A549 (cell line): ENCODE measurements around the gene PCSK6.

Experiments used
- CEBPB ChIP-seq, 2 experiments: fragments of >200 bp in 1 of 2; sonication (Bioruptor Twin) in 1 of 2; formaldehyde crosslinking in 1 of 2; IDR thresholded peaks; 2 replicates each; pipeline ENCODE4 v1.6.1; 2012 to 2016
- CHD4 ChIP-seq: fragments of 200-600 bp; sonication (generic); IDR thresholded peaks from 2 replicates; pipeline ENCODE4 v1.6.1; 2016; ENCODE audit warnings: antibody characterized with exemption, mild to moderate bottlenecking, borderline replicate concordance
- CTCF ChIP-seq: fragments of >200 bp; sonication (Bioruptor Twin); formaldehyde crosslinking; IDR thresholded peaks from 3 replicates; pipeline ENCODE4 v1.5.1; 2016
- FOSL2 ChIP-seq, 2 experiments: fragments of 450-650 bp in 1 of 2; fragments of >200 bp in 1 of 2; sonication (Bioruptor Twin) in 1 of 2; formaldehyde crosslinking; IDR thresholded peaks; 2 replicates each; pipeline versions ENCODE4 v1.5.0 to v1.6.1; 2016 to 2020; ENCODE audit warnings: mild to moderate bottlenecking in 1 of 2, moderate library complexity in 1 of 2
- KDM1A ChIP-seq: fragments of 200-600 bp; sonication (generic); IDR thresholded peaks from 2 replicates; pipeline ENCODE4 v1.6.1; 2016; ENCODE audit warnings: low read depth, mild to moderate bottlenecking
- MAFK ChIP-seq: fragments of 450-650 bp; IDR thresholded peaks from 2 replicates; pipeline ENCODE4 v1.6.1; 2014; ENCODE audit not compliant: partially characterized antibody
- POLR2A ChIP-seq: IDR thresholded peaks from 2 replicates; pipeline ENCODE4 v1.6.1; 2012; ENCODE audit warnings: mild to moderate bottlenecking, low read length
- RAD21 ChIP-seq, 2 experiments: fragments of >200 bp in 1 of 2; sonication (Bioruptor Twin) in 1 of 2; formaldehyde crosslinking in 1 of 2; IDR thresholded peaks in 1 of 2; conservative IDR thresholded peaks in 1 of 2; 2 replicates in 1 of 2; 3 replicates in 1 of 2; pipeline ENCODE4 v1.6.1; 2012 to 2018; ENCODE audit warnings: inconsistent platforms in 1 of 2
- RFX5 ChIP-seq: fragments of 450-650 bp; IDR thresholded peaks from 2 replicates; pipeline ENCODE4 v1.7.1; 2014; ENCODE audit warnings: antibody characterized with exemption, mild to moderate bottlenecking, moderate library complexity
- TF ChIP-seq, protein P1 (sequence below): fragments of >200 bp; sonication (Bioruptor Twin); formaldehyde crosslinking; IDR thresholded peaks from 3 replicates; pipeline ENCODE4 v1.6.1; 2016

DNA sequence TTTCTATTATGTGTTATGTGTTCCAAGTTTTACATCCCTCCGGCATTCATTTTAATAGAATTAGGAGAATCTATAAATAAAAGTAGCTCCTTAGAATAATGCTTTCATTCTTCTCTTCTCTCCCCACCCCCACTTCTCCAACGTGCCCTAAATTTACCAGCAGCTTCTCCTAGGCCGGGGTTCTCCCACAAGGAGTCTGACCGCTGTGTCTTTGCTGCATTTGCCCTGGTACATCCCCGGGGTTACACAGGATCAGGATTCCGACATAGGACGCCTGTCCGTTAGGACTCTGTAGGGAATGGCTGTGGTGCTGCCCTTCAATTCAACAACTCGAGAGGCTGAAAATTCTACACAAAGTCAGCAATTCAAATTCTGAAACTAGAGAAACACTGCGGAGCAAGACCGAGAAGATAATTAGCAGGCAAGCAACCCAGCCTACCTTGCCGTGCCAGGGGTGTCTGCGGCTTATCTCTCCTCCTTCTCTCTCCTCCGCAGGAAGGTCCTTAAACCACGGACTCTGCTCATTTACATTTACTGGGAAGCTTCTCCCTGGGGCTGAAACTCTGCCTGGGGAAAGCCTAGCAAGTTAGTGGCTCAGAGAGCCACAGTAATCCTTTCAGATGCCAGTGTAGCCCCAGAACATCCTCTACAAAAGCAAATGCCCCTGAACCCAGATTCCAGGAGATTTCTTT is 18.8 kb downstream of the PCSK6 start:
- TF ChIP-seq FOSL2 (IDR thresholded peaks at IDR 0.05): no peak
- no peak for TF ChIP-seq FOSL2 (CRISPR knock-in tag; IDR thresholded peaks at IDR 0.05)
- no peak for TF ChIP-seq RFX5
- TF ChIP-seq RAD21 (conservative IDR thresholded peaks at IDR 0.05 in 1 of 2, IDR thresholded peaks at IDR 0.05 in 1 of 2): no peak
- TF ChIP-seq CTCF: no peak
- no peak for TF ChIP-seq POLR2A
- TF ChIP-seq CHD4: no peak
- TF ChIP-seq MAFK: no peak
- TF ChIP-seq, protein P1, sequence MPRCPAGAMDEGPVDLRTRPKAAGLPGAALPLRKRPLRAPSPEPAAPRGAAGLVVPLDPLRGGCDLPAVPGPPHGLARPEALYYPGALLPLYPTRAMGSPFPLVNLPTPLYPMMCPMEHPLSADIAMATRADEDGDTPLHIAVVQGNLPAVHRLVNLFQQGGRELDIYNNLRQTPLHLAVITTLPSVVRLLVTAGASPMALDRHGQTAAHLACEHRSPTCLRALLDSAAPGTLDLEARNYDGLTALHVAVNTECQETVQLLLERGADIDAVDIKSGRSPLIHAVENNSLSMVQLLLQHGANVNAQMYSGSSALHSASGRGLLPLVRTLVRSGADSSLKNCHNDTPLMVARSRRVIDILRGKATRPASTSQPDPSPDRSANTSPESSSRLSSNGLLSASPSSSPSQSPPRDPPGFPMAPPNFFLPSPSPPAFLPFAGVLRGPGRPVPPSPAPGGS: no peak
- TF ChIP-seq CEBPB (IDR thresholded peaks at IDR 0.05): no peak
- TF ChIP-seq KDM1A: no peak
